ENCODE data around the gene NLRP4. TPM values are rescaled to one million over a fixed set of nuclear protein-coding genes. Genes with fewer than 3 reads are reported as not detected.

NLRP4 gene
- total RNA-seq = not detected

GRCh38 chr19:55836340-55836739, at the start of gene NLRP4:
Gene NLRP4 (plus strand): TSS chr19:55836540. CDS start chr19:55852081, 15,541 bp downstream.
- Mint-ChIP-seq H3K9me3 (peaks cover 0 to 7% of the 10 kb centered on the region in 2 donors), H3K36me3 (no peaks in the 10 kb centered on the region), H3K27ac (no peak within 1 kb of the TSS)
- DNase-seq (ENCODE audit: low spot score in 2 of 2) = no peak
- ATAC-seq = no peak

GRCh38 chr19:55795021-55795420, 41.3 kb upstream of the NLRP4 start:
- Mint-ChIP-seq H3K36me3 (no peaks in the 10 kb centered on the region), H3K27ac (no peak overlapping the region), H3K9me3 (peaks cover 5 to 8% of the 10 kb centered on the region in 2 donors)
- no peak for DNase-seq (ENCODE audit: low spot score in 2 of 2)
- no peak for ATAC-seq

- DNase-seq (ENCODE audit: low spot score in 2 of 2) (no peak), ATAC-seq (no peak)
- Mint-ChIP-seq H3K36me3 (peaks cover 7 to 8% of the 10 kb centered on the region in 2 donors), H3K27ac (no peak overlapping the region), H3K9me3 (peaks cover 13 to 19% of the 10 kb centered on the region in 2 donors)
These were observed 34.9 kb upstream of the NLRP4 start for GRCh38 chr19:55801416-55801815.

GRCh38 chr19:55802281-55802680, 34.1 kb upstream of the NLRP4 start:
- no peak overlapping the region for H3K27ac Mint-ChIP-seq
- DNase-seq (ENCODE audit: low spot score in 2 of 2) (no peak), ATAC-seq (no peak)
- H3K36me3 Mint-ChIP-seq = peaks cover 11 to 14% of the 10 kb centered on the region in 2 donors
- peaks cover 20 to 25% of the 10 kb centered on the region in 2 donors for H3K9me3 Mint-ChIP-seq

GRCh38 chr19:55809381-55810058, 26.8 kb upstream of the NLRP4 start:
- DNase-seq (ENCODE audit: low spot score in 2 of 2) = peak in 1 of 2 donors; percentile 23
- Mint-ChIP-seq H3K27ac (no peak overlapping the region), H3K9me3 (peaks cover 18% of the 10 kb centered on the region in 2 donors), H3K36me3 (peaks cover 18 to 29% of the 10 kb centered on the region in 2 donors)
- ATAC-seq = peak; percentile 81 to 85

- ATAC-seq (no peak), DNase-seq (ENCODE audit: low spot score in 2 of 2) (no peak)
- Mint-ChIP-seq H3K27ac (no peak overlapping the region), H3K9me3 (peaks cover 11 to 14% of the 10 kb centered on the region in 2 donors), H3K36me3 (peaks cover 11 to 22% of the 10 kb centered on the region in 2 donors)
These were observed 25.0 kb upstream of the NLRP4 start for GRCh38 chr19:55811340-55811739.

GRCh38 chr19:55812449-55812848, 23.9 kb upstream of the NLRP4 start:
- no peak overlapping the region for H3K27ac Mint-ChIP-seq
- ATAC-seq (no peak), DNase-seq (ENCODE audit: low spot score in 2 of 2) (no peak)
- peaks cover 7 to 15% of the 10 kb centered on the region in 2 donors for H3K36me3 Mint-ChIP-seq
- peaks cover 4 to 6% of the 10 kb centered on the region in 2 donors for H3K9me3 Mint-ChIP-seq

GRCh38 chr19:55813906-55814305, 22.4 kb upstream of the NLRP4 start:
- H3K9me3 Mint-ChIP-seq = peaks cover 4 to 6% of the 10 kb centered on the region in 2 donors
- H3K27ac Mint-ChIP-seq = no peak overlapping the region
- ATAC-seq (no peak), DNase-seq (ENCODE audit: low spot score in 2 of 2) (no peak)
- peaks cover 5 to 8% of the 10 kb centered on the region in 2 donors for H3K36me3 Mint-ChIP-seq

GRCh38 chr19:55820037-55820436, 16.3 kb upstream of the NLRP4 start:
- Mint-ChIP-seq H3K36me3 (peaks cover 0 to 5% of the 10 kb centered on the region in 2 donors), H3K27ac (no peak overlapping the region), H3K9me3 (no peaks in the 10 kb centered on the region)
- no peak for ATAC-seq
- DNase-seq (ENCODE audit: low spot score in 2 of 2) = no peak

- H3K27ac Mint-ChIP-seq = no peak overlapping the region
- DNase-seq (ENCODE audit: low spot score in 2 of 2) = no peak
- ATAC-seq = no peak
- H3K36me3 Mint-ChIP-seq = no peaks in the 10 kb centered on the region
- no peaks in the 10 kb centered on the region for H3K9me3 Mint-ChIP-seq
These were observed 5.7 kb upstream of the NLRP4 start for GRCh38 chr19:55830656-55831055.

GRCh38 chr19:55831846-55832245, 4.5 kb upstream of the NLRP4 start, which contains the start of gene NLRP11:
Gene NLRP11 (minus strand): TSS chr19:55831999. CDS start chr19:55818174, 13,825 bp downstream.
- ATAC-seq = no peak
- no peak for DNase-seq (ENCODE audit: low spot score in 2 of 2)
- H3K36me3 Mint-ChIP-seq = no peaks in the 10 kb centered on the region
- H3K9me3 Mint-ChIP-seq = peaks cover 0 to 5% of the 10 kb centered on the region in 2 donors
- H3K27ac Mint-ChIP-seq = no peak within 1 kb of the TSS

- no peak for DNase-seq (ENCODE audit: low spot score in 2 of 2)
- Mint-ChIP-seq H3K36me3 (no peaks in the 10 kb centered on the region), H3K27ac (no peak overlapping the region), H3K9me3 (peaks cover 0 to 7% of the 10 kb centered on the region in 2 donors)
- no peak for ATAC-seq
These were observed 3.7 kb upstream of the NLRP4 start for GRCh38 chr19:55832676-55833075.

- Mint-ChIP-seq H3K36me3 (no peaks in the 10 kb centered on the region), H3K27ac (no peak overlapping the region), H3K9me3 (peaks cover 7% of the 10 kb centered on the region in 2 donors)
- ATAC-seq (no peak), DNase-seq (ENCODE audit: low spot score in 2 of 2) (no peak)
These were observed 1.9 kb downstream of the NLRP4 start for GRCh38 chr19:55838251-55838650.

- H3K27ac Mint-ChIP-seq = no peak overlapping the region
- H3K9me3 Mint-ChIP-seq = peaks cover 10 to 11% of the 10 kb centered on the region in 2 donors
- no peak for ATAC-seq
These were observed 2.6 kb downstream of the NLRP4 start for GRCh38 chr19:55838906-55839305.

GRCh38 chr19:55855160-55855559, 18.8 kb downstream of the NLRP4 start:
- H3K36me3 Mint-ChIP-seq = peaks cover 0 to 6% of the 10 kb centered on the region in 2 donors
- no peak for DNase-seq (ENCODE audit: low spot score in 2 of 2)
- H3K9me3 Mint-ChIP-seq = peaks cover 13 to 15% of the 10 kb centered on the region in 2 donors
- ATAC-seq = no peak
- no peak overlapping the region for H3K27ac Mint-ChIP-seq

More at GRCh38 chr19:55838906-55839305, 2.6 kb downstream of the NLRP4 start:
- DNase-seq (ENCODE audit: low spot score in 2 of 2) = no peak
- H3K36me3 Mint-ChIP-seq = no peaks in the 10 kb centered on the region

GRCh38 chr19:55857149-55857548, 20.8 kb downstream of the NLRP4 start:
- Mint-ChIP-seq H3K27ac (no peak overlapping the region), H3K9me3 (peaks cover 9 to 13% of the 10 kb centered on the region in 2 donors), H3K36me3 (peaks cover 0 to under 1% of the 10 kb centered on the region in 2 donors)
- ATAC-seq (no peak), DNase-seq (ENCODE audit: low spot score in 2 of 2) (no peak)

- no peak overlapping the region for H3K27ac Mint-ChIP-seq
- no peaks in the 10 kb centered on the region for H3K36me3 Mint-ChIP-seq
- ATAC-seq (no peak), DNase-seq (ENCODE audit: low spot score in 2 of 2) (no peak)
- H3K9me3 Mint-ChIP-seq = peaks cover 9 to 13% of the 10 kb centered on the region in 2 donors
These were observed 21.6 kb downstream of the NLRP4 start for GRCh38 chr19:55857974-55858373.

GRCh38 chr19:55858401-55858800, 22.1 kb downstream of the NLRP4 start:
- H3K27ac Mint-ChIP-seq = no peak overlapping the region
- no peaks in the 10 kb centered on the region for H3K36me3 Mint-ChIP-seq
- peaks cover 10 to 12% of the 10 kb centered on the region in 2 donors for H3K9me3 Mint-ChIP-seq
- no peak for DNase-seq (ENCODE audit: low spot score in 2 of 2)
- ATAC-seq = no peak
